Stimulated activated CD4-positive, alpha-beta T cell treated with anti-CD3 and anti-CD28 coated beads, TNF-alpha, amount 100 ng/mL, for 24 hours (primary cell): ENCODE data around the gene RNASE12.
A peak's percentile ranks its signal among the peaks of the same experiment; 100 is the strongest.
"Not testable (repeated sequence)": the region's sequence is repeated elsewhere in the genome, so short reads cannot be mapped to it uniquely, and the experiment has no call there.

ENCODE experiments used
- DNase-seq, 3 experiments: peaks; one replicate each; pipeline ENCODE4 v3.0.0-alpha.2; 2020; ENCODE audit warnings: low read depth in 3 of 3

RNASE12 gene

DNA sequence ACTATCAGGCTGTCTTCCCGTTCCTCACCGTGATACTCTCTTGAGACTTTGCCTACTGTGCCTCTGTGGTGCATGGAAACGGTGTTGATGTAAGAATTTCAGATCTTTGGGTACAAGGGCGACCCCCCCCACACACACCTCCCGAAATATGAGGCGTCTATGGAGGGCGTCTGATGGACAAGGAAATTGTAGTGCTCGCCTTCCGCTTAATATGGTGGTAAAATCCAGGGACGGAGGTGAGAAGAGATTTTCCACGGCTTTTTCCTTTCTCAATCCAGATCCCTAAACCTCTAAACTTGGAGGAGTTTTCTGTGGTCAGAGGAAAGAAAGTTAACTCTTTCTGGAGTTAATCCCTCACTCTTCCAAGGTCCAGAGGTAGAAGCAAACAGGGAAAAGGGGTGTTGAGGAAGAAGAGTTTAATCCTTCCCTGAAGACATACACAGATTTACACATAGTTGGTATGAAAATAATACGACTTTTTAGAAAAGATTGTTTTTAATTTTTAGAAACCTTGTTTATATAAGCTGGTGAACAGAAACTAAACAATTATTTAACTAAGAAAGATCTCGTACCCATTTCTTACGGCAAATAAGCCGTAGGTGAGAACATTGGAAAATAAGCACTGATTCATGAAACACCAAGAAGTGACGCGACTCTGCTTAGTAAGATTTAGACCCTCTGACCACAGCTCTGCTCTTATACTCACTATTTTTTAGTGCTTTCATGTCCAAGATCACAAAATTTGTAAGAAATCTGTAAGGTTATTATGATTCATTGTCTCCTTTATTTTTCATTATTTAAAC lies 23.1 kb upstream of the RNASE12 start:
- DNase-seq, result no peak

DNA sequence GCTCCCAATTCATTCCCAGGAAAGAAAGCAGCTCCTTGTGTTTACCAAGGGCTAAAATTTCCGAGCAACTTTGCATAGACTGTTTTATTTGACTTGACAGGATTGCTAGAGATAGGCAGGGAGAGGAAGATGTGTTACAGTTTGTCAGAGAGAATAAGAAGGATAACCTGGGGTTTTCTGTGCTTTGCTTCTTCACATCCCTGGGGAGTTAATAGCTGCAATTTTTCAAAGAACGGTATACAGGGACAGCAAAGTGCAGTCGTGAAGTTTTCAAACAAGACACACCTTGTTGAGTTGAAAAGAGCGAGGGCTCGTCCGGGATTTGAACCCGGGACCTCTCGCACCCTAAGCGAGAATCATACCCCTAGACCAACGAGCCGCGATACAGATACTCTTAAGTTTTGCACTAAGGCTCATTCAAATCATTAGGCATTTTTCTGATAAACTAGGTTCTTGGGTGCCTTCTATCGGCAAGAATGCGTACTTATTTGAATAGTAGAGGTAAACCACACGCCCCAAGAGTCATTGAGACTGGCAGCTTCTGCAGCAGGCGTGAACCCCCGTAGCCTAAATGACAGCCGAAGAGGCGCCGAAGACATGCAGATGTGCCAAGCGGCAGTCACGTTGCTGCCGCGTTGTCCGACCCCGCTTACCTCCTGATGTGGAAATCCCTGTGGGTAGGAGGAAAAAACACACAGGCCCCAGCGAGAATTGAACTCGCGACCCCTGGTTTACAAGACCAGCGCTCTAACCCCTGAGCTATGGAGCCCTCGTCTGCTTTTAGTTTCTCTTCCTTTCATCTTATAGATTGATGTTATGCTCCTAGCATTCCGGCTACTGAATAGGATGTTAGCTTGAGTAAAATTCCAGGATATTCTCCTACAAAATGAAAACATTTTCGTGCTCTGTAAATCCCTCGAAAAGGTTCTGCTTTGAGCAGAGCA lies 22.2 kb upstream of the RNASE12 start:
- DNase-seq, result peak; percentile 79 to 84 (median 80)

DNA sequence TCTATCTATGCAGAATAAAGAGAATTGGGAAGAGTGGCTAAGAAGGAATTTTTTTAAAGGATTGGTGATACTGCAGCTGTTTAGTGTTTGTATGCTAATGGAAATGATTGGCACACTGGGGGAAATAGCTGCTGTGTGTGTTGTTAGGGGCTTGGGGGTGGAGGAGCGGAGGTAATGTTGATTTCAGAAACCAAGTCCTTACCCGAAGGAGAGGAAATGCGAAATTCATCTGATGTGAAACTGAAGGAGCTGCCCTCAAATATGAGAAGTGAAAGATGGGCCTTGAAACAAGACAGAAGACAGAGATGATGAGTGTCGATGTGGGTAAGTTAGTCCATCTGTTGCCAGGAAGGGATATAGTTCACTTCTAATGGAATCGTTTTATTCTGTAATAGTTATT lies 21.2 kb upstream of the RNASE12 start:
- no peak for DNase-seq

DNA sequence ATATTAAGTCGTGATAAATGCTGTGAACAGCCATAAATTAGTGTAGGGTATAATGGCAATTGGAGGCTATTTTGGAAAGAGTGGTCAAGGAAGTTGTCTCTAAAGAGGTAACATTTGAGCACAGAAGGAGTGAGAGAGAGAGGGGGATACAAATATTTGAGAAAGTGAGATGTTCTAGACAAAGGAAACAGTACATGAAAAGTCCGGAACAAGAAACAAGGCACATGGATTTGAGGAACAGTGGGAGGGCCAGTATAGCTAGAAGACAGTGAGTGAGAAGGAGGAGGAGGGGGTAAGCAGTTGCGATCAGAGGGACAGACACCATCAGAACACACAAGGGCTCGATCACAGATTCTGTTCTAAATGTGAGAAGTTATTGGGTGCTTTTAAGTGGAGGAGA lies 20.1 kb upstream of the RNASE12 start:
- no peak for DNase-seq

DNA sequence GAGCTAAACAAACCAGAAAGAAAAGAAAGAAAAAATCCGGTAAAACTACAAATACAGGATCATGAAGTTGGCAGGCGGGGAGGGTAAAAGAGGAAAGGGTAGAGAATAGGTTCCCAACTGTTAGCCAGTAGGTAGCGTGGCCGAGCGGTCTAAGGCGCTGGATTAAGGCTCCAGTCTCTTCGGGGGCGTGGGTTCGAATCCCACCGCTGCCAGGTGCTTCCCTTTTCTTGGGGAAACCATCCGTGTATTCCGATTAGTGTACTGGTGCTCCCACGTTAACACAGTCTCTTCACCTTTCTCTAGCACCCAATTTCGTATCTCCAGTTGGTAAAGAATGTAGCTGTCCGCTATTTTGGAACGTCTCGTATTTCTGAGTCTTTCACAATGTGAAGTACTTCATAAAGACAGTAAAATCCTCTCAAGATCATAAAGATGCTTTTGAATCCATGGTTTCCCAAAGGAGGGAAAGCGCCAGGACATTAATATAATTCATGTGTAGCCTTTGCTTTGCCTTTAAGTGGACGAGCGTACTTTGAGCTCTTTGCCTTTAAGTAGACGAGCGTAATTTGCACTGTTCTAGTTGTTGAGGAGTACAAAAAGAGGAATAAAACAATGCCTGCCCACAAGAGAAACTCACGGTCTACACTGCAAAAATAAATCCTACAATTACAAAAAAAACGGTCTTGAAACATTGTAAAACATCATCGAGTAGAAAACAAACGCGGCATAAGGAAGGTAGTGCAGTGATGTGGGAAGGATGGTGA lies 19.0 kb upstream of the RNASE12 start:
- peak; percentile 58 to 85 (median 65) for DNase-seq

DNA sequence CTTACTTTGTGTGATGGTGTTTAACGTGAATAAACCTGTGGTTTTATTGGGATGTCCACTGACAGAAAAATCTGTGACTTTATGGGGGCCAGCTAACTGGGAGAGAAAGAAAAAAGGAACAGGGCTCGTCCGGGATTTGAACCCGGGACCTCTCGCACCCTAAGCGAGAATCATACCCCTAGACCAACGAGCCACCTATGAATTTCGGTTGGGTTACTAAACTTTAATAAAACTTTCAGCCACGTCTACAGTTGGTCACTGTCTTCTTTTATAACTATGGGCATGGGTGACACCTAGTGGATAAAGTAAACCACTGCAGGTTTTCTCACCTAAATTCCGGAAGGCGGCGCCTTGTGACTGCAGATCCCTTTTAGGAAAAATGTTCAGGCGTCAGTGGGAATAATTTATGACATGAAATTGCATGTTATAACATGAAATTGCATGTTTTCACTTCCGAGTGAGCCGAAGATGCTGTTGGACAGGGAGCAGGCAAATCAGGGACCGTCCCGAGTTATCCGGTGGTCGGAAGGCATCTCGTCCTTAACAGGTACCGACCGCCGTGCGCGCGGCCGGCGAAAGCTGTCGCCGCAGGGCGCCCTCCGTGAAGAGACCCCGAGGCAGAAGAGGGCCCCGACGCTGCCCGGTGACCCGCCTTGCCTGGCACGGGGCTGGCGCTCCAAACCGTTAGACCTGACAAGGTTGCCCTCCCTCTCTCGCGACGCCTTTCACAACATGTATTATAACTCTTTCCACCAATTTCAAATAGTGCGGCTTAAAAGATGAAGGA lies 18.2 kb upstream of the RNASE12 start:
- peak; percentile 48 to 59 (median 49) for DNase-seq

DNA sequence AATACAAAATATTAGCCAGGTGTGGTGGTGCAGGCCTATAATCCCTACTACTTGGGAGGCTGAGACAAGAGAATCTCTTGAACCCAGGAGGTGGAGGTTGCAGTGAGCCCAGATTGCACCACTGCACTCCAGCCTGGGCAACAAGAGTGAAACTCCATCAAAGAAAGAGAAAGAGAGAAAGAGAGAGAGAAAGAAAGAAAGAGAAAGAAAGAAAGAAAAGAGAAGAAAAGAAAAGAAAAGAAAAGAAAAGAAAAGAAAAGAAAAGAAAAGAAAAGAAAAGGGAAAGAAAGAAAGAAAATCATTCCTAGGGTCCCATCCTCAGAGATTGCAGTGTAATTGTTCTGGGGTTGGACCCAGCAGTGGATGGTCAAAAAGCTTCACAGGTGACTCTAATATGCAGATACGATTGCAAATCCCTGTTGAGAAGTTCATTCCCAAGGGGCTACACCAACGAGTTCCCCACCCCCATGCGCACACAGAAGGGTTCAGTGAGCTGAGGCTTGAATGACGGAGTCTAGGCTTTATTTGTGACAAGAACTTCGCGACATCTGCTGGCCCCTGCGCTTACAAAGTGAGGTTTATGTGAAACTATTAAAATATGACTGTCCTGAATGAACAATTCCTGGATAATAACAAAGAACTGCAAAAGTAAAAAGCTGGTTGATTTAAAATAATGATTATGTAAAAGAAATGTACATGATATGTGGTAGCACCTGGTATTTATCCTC lies 17.4 kb upstream of the RNASE12 start:
- no peak for DNase-seq

DNA sequence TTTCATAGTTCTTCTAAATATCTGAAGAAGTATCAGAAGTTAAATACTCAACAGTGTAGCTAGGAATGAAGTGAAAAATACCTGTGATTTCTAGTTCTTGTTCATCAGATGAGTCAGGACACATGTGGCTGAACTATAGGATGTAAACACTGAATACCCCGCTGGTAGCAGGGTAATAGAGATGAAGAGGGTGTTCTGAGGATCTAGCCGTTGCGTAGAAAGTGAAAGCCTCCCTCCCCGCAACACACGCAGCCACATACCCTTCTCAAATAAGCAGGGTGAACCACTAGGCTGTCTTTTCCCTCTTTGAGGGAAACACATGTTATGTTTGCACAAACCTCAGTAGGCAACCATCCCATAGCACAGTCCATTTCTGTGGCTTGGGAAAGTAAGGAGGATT lies 16.4 kb upstream of the RNASE12 start:
- no peak for DNase-seq

DNA sequence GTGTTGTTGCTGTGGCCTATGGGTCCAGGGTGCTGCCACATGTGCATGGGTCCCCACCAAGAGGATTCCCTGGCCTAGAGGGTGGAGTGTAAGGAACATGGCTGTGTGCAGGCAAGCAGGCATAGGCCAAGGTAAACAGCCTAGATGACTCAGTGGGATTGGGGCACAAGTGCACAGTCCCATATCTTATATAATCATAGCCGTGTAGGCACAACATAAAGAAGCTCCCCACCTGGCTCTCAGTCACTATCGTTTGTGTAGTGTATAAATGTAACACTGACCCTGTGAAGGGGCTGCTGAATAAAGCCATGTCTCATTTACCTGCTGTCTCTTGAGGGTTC lies 15.7 kb upstream of the RNASE12 start:
- no peak for DNase-seq

DNA sequence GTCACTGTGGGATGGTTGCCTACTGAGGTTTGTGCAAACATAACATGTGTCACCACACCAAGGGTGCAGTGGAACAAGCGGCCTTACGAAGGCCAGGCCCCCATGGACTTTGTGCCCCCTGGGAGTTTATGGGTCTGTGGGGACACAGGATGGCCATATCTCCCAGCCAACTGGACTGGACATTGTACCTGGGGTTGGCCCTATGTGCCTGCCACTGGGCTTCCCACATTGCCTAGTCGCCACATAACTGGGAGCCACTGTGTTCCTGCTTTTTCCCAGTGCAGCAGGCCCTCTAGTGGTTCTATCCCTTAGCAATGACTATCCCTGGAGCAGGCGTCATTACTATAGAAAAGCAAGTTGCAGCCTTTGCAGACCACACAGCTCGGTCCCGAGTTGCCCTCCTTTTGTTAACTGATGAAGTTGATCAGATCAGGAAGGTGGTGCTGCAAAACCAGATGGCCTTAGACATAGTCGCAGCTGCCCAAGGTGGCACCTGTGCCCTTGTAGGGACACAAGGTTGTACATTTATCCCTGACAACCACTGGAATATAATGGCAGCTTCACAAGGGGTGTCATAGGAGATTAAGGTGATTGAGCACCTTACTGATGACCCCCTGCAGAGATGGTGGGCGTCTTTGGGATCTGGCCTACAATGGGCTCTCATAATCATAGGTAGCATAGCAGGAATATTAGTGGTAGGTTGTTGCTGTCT lies 15.2 kb upstream of the RNASE12 start:
- no peak for DNase-seq

DNA sequence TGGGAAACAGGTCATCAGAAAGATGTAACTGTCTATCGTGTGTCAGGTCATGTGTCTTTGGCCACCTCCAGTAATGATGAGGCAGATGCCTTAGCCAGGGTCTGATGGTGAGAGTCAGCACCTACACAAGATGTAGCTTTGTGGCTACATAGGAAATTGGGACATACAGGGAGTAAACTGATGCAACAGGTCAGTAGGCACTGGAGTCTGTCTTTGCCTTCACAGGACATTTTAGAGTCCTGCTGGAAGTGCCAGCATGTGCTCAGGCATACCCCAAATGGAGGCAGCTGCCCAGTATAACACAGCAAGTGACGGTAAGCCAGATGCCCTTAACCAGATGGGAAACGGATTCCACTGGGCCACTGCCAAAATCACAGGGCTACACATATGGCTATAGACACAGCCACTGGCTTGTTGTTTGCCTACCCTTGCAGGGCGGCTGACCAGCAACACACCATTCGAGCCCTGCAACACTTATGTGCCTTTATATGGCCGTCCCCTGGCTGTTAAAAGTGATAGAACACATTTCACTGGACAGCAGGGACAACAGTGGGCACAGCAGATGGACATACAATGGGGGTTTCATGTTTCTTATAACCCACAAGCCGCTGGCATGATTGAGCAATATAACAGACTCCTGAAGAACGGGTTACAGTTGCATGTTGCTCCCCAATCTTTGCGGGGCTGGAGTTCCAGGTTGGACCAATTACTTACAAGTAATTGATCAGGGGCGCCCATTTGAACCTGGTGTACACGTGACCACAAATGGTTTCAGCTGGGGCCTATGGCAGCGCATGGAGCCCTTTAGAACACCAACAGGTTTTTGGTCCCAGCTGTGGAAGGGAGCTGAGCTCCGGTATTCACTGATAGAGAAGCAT lies 12.9 kb upstream of the RNASE12 start:
- no peak for DNase-seq

DNA sequence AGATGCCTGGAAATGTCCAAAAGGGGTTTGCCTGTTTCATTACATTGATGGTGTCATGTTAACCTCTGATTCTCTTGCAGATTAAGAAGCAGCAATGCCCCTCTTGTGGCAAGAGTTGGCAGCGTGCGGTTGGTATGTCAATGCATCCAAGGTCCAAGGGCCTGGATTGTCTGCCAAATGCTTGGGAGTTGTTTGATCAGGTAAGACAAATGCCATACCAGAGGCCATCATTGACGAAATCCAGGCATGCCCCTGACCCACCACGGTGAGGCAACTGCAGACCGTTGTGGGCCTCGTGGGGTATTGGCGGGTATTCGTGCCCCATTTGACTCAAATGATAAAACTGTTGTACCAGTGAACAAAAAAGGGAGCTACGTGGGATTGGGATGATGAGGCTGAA lies 11.4 kb upstream of the RNASE12 start:
- no peak for DNase-seq

DNA sequence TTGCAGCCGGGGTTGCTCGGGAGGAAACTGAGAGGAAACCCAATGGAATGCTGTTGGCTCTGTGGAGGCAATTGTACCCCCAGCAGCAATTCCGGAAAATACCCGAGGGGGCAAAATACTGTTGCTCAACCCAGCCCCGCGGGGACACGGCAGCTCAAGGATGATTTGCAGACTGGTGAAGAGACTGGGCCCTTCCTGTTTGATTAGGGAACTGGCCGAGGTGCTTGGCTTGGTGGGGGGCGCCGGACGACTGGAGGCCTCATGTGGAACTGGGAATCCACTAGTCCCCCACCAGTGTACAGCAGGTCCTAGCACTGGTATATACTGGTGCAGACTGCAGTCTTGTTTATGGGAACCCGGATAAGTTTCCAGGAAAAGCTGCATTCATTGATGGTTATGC lies 10.3 kb upstream of the RNASE12 start:
- no peak for DNase-seq

DNA sequence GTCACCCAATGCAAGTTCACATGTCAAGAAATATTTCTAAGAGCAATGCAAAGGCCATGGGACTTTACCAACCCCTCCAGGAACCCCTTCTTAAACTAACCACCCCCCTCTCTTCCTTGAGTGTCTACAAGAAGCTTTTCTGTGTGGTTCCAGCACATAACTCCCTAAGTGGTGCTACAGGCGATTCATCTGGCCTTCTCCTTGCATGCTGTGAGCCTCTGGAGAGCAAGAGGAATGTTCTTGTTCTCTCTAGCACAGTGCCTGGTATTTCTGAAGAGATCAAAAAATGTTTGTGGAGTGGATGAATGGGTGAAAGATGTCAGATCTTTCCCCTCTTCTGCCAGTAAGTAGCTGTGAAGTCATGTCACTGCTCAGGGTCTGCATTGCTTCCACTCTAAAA lies 5.9 kb upstream of the RNASE12 start:
- no peak for DNase-seq

DNA sequence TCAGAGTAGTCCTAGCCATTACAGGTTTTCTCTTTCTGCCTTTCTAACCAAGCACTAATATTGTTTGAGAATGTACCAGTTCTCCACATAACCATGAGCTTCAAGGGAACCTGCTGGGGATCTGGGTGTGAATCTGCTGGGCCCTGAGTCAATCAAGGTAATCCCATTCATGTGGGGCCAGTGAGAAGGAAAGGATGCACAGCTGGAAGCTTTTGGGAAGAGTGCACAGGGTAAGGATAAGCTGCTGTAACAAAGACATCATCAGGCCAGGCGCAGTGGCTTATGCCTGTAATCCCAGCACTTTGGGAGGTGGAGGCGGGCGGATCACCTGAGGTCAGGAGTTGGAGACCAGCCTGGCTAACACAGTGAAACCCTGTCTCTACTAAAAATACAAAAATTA lies 4.5 kb upstream of the RNASE12 start:
- not testable (repeated sequence) for DNase-seq

DNA sequence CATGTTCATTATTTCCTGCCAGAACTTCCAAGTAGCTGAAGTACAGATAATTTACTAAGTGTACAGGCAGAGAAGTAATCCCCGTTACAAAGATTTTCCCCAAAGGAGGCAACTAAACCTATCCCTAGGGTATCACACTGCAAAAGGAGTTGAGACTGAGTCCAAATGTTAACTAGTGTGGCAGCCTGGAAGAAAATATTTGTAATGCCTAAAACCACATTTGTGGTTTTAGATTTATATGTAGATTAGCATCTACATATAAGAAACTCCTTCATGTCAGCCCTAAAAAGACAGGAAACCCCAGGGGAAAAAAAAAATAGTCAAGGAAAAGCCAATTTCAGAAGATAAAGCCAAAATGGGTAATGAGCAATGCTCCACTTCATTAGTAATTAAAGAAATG lies 1.4 kb upstream of the RNASE12 start:
- DNase-seq, result no peak

DNA sequence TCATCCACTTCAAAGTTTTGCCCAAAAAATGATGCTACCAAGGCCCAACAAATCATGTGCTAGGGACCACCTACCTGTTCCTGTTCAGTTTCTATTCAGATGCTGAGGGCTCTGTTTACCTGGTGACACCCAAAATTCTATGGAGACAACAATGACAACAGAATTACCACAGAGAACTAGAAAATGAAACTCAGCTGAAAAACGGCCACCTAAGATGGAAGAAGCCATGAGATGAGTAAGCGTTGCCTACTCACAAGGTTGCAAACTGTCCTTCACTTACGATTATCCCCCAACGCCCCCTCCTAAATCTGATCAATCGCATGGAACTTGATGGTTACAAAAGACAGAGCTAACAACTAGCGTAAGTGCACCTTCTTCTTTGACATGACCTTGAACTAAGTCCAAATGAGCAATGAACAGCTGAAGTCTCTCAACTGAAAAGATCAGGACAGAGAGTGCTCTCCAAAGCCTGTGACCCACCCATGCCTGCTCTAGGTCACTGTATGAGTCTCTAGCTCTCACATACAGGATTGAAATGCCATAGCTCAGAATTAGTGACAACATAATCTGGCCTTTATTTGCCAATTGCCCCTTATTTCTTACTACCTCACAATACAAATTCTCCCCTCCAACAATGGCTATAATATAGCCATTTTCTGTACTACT lies 3.6 kb downstream of the RNASE12 start, which contains the start of gene RNASE11:
TSS of gene RNASE11 (minus strand) at position 513 of the 666 bp plus-strand sequence.
- no peak for DNase-seq

DNA sequence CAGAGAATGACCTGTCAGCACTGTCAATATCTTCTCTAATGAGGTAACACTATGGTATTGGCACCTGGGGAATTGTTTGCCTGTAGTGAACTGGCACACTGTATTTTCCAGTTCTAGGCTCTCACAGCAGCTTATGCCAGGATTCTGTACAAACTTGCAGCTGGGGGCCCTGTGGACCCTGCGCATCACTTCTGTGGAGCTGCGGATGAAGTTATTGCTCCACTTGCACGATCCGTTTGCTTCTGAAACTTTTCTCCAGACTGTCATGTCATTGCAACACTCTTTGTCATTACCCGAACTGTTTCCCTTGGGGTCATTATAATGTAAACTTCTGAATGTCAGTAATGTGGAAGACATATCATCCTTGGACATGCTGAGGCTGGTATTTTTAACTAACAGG lies 7.3 kb downstream of the RNASE12 start:
- no peak for DNase-seq
